Astrocyte (in vitro differentiated cells and primary cell): ENCODE results near the gene FAM241B. TPM values are rescaled to one million over a fixed set of nuclear protein-coding genes. Genes with fewer than 3 reads are reported as not detected.

Source experiments
- DNase-seq: peaks from one replicate; pipeline ENCODE4 v3.0.0-alpha.2; 2010; ENCODE audit warnings: low read depth
- FAIRE-seq: peaks from 2 replicates; lab custom pipeline; 2011; peaks lifted over from hg19 to GRCh38; lab: Jason Lieb, UNC
- H2AFZ ChIP-seq: 2 replicates; pipeline ENCODE4 v1.6.0; 2012; ENCODE audit warnings: low read depth, low read length, inconsistent platforms
- H3K27ac ChIP-seq: 2 replicates; pipeline ENCODE4 v1.5.1; 2011; ENCODE audit warnings: low read depth, low read length, inconsistent platforms
- H3K27me3 ChIP-seq: 2 replicates; pipeline ENCODE4 v1.6.0; 2011; ENCODE audit warnings: low read length, inconsistent platforms; ENCODE audit not compliant: insufficient read depth
- H3K36me3 ChIP-seq: 2 replicates; pipeline ENCODE4 v1.5.1; 2011; ENCODE audit warnings: low read length, inconsistent platforms; ENCODE audit not compliant: insufficient read depth
- H3K4me1 ChIP-seq: 2 replicates; pipeline ENCODE4 v1.5.1; 2011; ENCODE audit warnings: low read length, inconsistent platforms; ENCODE audit not compliant: insufficient read depth
- H3K4me2 ChIP-seq: 2 replicates; pipeline ENCODE4 v1.6.0; 2012; ENCODE audit warnings: low read length, inconsistent platforms
- H3K4me3 ChIP-seq: 2 replicates; pipeline ENCODE4 v1.5.1; 2011; ENCODE audit warnings: low read depth, mild to moderate bottlenecking, low read length, inconsistent platforms; ENCODE audit not compliant: insufficient read depth
- H3K79me2 ChIP-seq: 2 replicates; pipeline ENCODE4 v1.6.0; 2012; ENCODE audit warnings: mild to moderate bottlenecking, low read length, inconsistent platforms; ENCODE audit not compliant: insufficient read depth
- H3K9ac ChIP-seq: 2 replicates; pipeline ENCODE4 v1.6.0; 2012; ENCODE audit warnings: mild to moderate bottlenecking, low read length, inconsistent platforms
- H3K9me3 ChIP-seq: 2 replicates; pipeline ENCODE4 v1.5.1; 2012; ENCODE audit warnings: low read depth, mild to moderate bottlenecking, low read length, inconsistent platforms; ENCODE audit not compliant: insufficient read depth
- H4K20me1 ChIP-seq: 2 replicates; pipeline ENCODE4 v1.6.0; 2012; ENCODE audit warnings: low read length, inconsistent platforms; ENCODE audit not compliant: insufficient read depth
- H3K27ac Mint-ChIP-seq: one replicate; pipeline ENCODE4 v1.8.0; 2021; ENCODE audit warnings: mild to moderate bottlenecking, mixed read lengths; ENCODE audit not compliant: unreplicated experiment
- H3K27me3 Mint-ChIP-seq: one replicate; pipeline ENCODE4 v1.8.0; 2021; ENCODE audit warnings: low read depth, mixed read lengths; ENCODE audit not compliant: unreplicated experiment
- H3K36me3 Mint-ChIP-seq: one replicate; pipeline ENCODE4 v1.8.0; 2021; ENCODE audit warnings: low read depth, mixed read lengths; ENCODE audit not compliant: unreplicated experiment
- H3K4me1 Mint-ChIP-seq: one replicate; pipeline ENCODE4 v1.8.0; 2021; ENCODE audit warnings: low read depth, mixed read lengths; ENCODE audit not compliant: unreplicated experiment
- H3K4me3 Mint-ChIP-seq: one replicate; pipeline ENCODE4 v1.8.0; 2021; ENCODE audit warnings: mild to moderate bottlenecking, moderate library complexity, mixed read lengths; ENCODE audit not compliant: unreplicated experiment
- H3K9me3 Mint-ChIP-seq: one replicate; pipeline ENCODE4 v1.8.0; 2021; ENCODE audit warnings: mild to moderate bottlenecking, mixed read lengths; ENCODE audit not compliant: unreplicated experiment
- CTCF ChIP-seq: IDR thresholded peaks from 2 replicates; pipeline ENCODE4 v1.5.1; 2011; ENCODE audit warnings: low read depth, mild to moderate bottlenecking, inconsistent platforms, low read length, moderate library complexity; ENCODE audit not compliant: insufficient read depth
- EZH2 ChIP-seq: IDR thresholded peaks from 2 replicates; pipeline ENCODE4 v1.6.1; 2012; ENCODE audit warnings: mild to moderate bottlenecking, low read length, inconsistent platforms; ENCODE audit not compliant: insufficient read depth
- total RNA-seq: library from RNA; stranded (reverse); gene quantifications from 2 replicates; pipeline ENCODE4 v1.2.1, GENCODE V29; 2021

FAM241B gene
- total RNA-seq, 1 donor from 2014 or later, result 4.4 TPM

- no peaks in the 10 kb centered on the region for H3K4me1 ChIP-seq
- no peaks in the 10 kb centered on the region for H3K9me3 ChIP-seq
- H4K20me1 ChIP-seq, result no peaks in the 10 kb centered on the region
- H3K4me1 Mint-ChIP-seq, result peaks cover 5% of the 10 kb centered on the region
- H3K9ac ChIP-seq, result no peak overlapping the region
- peaks cover 9% of the 10 kb centered on the region for H3K36me3 Mint-ChIP-seq
- H3K27ac Mint-ChIP-seq, result no peak overlapping the region
- H2AFZ ChIP-seq, result no peak overlapping the region
- TF ChIP-seq CTCF (no peak), EZH2 (no peak)
- DNase-seq, result no peak
- H3K27ac ChIP-seq, result no peak overlapping the region
- no peak for FAIRE-seq
- H3K79me2 ChIP-seq, result no peaks in the 10 kb centered on the region
- H3K4me2 ChIP-seq, result no peak overlapping the region
- peaks cover 14% of the 10 kb centered on the region for H3K27me3 ChIP-seq
- no peak overlapping the region for H3K4me3 ChIP-seq
- H3K27me3 Mint-ChIP-seq, result peaks cover 53% of the 10 kb centered on the region
- H3K4me3 Mint-ChIP-seq, result no peak overlapping the region
- no peaks in the 10 kb centered on the region for H3K9me3 Mint-ChIP-seq
- no peaks in the 10 kb centered on the region for H3K36me3 ChIP-seq
Observed at GRCh38 chr10:69636626-69637605, 6.9 kb downstream of the FAM241B start.

- H2AFZ ChIP-seq, result no peak overlapping the region
- peaks cover 32% of the 10 kb centered on the region for H3K27me3 ChIP-seq
- Mint-ChIP-seq H3K27ac (no peak overlapping the region), H3K4me1 (peaks cover 5% of the 10 kb centered on the region), H3K27me3 (peaks cover 48% of the 10 kb centered on the region), H3K4me3 (no peak overlapping the region), H3K36me3 (peaks cover 2% of the 10 kb centered on the region), H3K9me3 (no peaks in the 10 kb centered on the region)
- H3K36me3 ChIP-seq, result no peaks in the 10 kb centered on the region
- no peaks in the 10 kb centered on the region for H3K4me1 ChIP-seq
- no peaks in the 10 kb centered on the region for H3K9me3 ChIP-seq
- no peak overlapping the region for H3K4me3 ChIP-seq
- FAIRE-seq (no peak), DNase-seq (no peak)
- no peak overlapping the region for H3K4me2 ChIP-seq
- no peak overlapping the region for H3K27ac ChIP-seq
- no peaks in the 10 kb centered on the region for H4K20me1 ChIP-seq
- H3K79me2 ChIP-seq, result no peaks in the 10 kb centered on the region
- H3K9ac ChIP-seq, result no peak overlapping the region
- TF ChIP-seq CTCF, result no peak
- TF ChIP-seq EZH2, result no peak
Observed at GRCh38 chr10:69638642-69639041, 8.6 kb downstream of the FAM241B start.
